Activated T-cell treated with anti-CD3 and anti-CD28 coated beads, Interleukin-2, amount 50 U/mL, for 72 hours (primary cell): ENCODE results near the gene AFAP1. TPM values are rescaled to one million over a fixed set of nuclear protein-coding genes. Genes with fewer than 3 reads are reported as not detected.

ENCODE experiments used
- ATAC-seq, 2 donors: fragments of 150-1000 bp; cut with Tn5 transposase; replicated peaks in 1 of 2; 2 replicates each; pipeline ENCODE4 v1.10.0; 2021; ENCODE audit warnings: moderate library complexity in 2 of 2, mild to moderate bottlenecking in 1 of 2
- DNase-seq, 2 donors: peaks; one replicate each; pipeline ENCODE4 v3.0.0; 2021 to 2022; ENCODE audit warnings: mixed read lengths in 1 of 2
- H3K27ac Mint-ChIP-seq: one replicate; pipeline ENCODE4 v1.8.0; 2022; ENCODE audit warnings: mild to moderate bottlenecking, moderate library complexity, mixed read lengths
- H3K27me3 Mint-ChIP-seq: one replicate; pipeline ENCODE4 v1.8.0; 2022; ENCODE audit warnings: low read depth, mixed read lengths
- H3K36me3 Mint-ChIP-seq, 2 donors: one replicate each; pipeline ENCODE4 v1.8.0; 2022; ENCODE audit warnings: mixed read lengths in 2 of 2, mild to moderate bottlenecking in 1 of 2; ENCODE audit not compliant: insufficient read depth in 2 of 2
- H3K4me1 Mint-ChIP-seq: one replicate; pipeline ENCODE4 v1.8.0; 2022; ENCODE audit warnings: low read depth, mixed read lengths
- H3K4me3 Mint-ChIP-seq, 2 donors: one replicate each; pipeline ENCODE4 v1.8.0; 2022; ENCODE audit warnings: mild to moderate bottlenecking in 2 of 2, mixed read lengths in 2 of 2, moderate library complexity in 2 of 2
- H3K9me3 Mint-ChIP-seq, 2 donors: one replicate each; pipeline ENCODE4 v1.8.0; 2022; ENCODE audit warnings: mixed read lengths in 2 of 2
- total RNA-seq, 2 donors: library from RNA; stranded (reverse); gene quantifications; one replicate each; pipeline ENCODE4 v1.2.3, GENCODE V29; 2022

AFAP1 gene
- total RNA-seq, 2 donors from 2014 or later: 30.6 to 49.3 TPM

DNA sequence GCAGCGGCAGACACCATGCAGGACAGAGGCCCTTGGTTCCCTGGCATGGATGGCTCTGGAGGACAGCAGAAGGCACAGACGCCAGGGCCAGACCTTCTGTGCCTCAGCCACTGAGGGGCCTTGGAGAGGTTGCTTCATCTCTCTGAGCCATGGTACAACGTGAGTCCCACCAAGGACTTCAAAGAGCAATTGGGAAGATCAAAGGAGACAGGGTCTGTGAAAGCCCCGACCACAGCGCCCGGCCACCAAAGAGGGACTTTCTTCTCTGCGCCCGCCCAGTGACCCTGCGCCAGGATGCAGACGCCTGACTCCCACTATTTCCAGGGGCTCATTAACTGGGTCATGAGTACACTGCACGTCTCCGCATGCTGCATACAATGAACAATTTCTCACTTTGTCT lies 174.0 kb downstream of the AFAP1 start:
- no peaks in the 10 kb centered on the region for H3K9me3 Mint-ChIP-seq
- H3K4me1 Mint-ChIP-seq: no peaks in the 10 kb centered on the region
- ATAC-seq (no peak), DNase-seq (no peak)
- no peak overlapping the region for H3K27ac Mint-ChIP-seq
- no peaks in the 10 kb centered on the region for H3K36me3 Mint-ChIP-seq
- H3K4me3 Mint-ChIP-seq: no peak overlapping the region
- H3K27me3 Mint-ChIP-seq: no peaks in the 10 kb centered on the region

DNA sequence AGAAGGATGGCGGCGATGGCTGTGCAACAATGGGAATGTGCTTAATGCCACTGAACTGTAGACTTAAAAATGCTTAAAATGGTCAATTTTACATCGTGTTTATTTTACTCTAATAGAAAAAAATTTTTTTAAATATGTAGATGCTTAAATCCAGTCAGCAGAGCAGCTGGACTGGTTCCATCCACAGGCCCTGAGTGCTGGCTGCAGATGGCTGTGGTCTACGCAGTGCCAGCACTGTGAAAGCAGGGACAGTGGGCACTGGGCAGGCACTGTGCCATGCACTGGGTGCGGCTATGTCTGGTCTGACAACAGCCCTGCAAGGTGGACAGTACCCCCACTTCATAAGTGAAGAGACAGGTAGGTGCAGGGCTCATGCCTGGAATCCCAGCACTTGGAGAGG lies 175.2 kb downstream of the AFAP1 start:
- Mint-ChIP-seq H3K4me1 (no peaks in the 10 kb centered on the region), H3K36me3 (no peaks in the 10 kb centered on the region), H3K4me3 (no peak overlapping the region), H3K27ac (no peak overlapping the region), H3K9me3 (no peaks in the 10 kb centered on the region), H3K27me3 (no peaks in the 10 kb centered on the region)
- no peak for DNase-seq
- no peak for ATAC-seq

- Mint-ChIP-seq H3K36me3 (no peaks in the 10 kb centered on the region), H3K27me3 (no peaks in the 10 kb centered on the region), H3K4me3 (no peak overlapping the region), H3K27ac (no peak overlapping the region), H3K9me3 (no peaks in the 10 kb centered on the region), H3K4me1 (no peaks in the 10 kb centered on the region)
- DNase-seq (no peak), ATAC-seq (no peak)
These were observed 175.9 kb downstream of the AFAP1 start for GRCh38 chr4:7763788-7764187.

GRCh38 chr4:7763106-7763505 lies 176.6 kb downstream of the AFAP1 start:
- Mint-ChIP-seq H3K4me1 (no peaks in the 10 kb centered on the region), H3K36me3 (no peaks in the 10 kb centered on the region), H3K4me3 (no peak overlapping the region), H3K9me3 (no peaks in the 10 kb centered on the region), H3K27ac (no peak overlapping the region), H3K27me3 (no peaks in the 10 kb centered on the region)
- DNase-seq: no peak
- ATAC-seq: no peak

DNA sequence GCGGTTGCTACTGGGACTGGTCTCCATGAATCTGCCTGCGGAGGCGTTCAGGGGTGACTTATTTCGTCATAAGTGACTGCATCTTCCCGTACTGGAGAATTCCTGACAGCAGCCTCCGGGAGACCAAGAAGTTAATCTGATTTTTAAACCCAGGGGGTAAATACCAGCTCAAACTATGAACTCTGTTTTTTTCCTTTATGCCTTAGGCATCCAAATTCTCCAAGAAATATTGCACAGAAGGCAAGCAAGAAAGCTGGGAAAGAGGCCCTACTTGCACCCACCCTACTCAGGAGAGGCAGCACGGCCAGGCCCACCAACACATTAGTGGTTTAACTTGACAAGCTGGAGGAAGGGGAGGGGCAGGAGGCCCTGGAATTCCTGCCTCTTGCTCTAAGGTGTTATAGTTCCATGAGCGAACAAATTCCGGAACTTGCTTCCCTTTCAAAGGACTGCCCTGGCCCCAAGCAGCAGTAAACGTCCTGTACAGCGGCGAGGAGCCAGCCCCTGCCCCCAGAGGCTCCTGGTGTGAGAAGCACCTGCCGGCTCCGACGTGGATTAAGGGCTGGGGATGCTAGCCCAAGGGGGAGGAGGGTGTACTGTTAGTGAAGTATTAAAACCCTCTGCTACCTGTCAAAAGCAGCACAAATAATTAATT lies 177.2 kb downstream of the AFAP1 start:
- no peaks in the 10 kb centered on the region for H3K36me3 Mint-ChIP-seq
- H3K4me1 Mint-ChIP-seq: no peaks in the 10 kb centered on the region
- DNase-seq: no peak
- no peaks in the 10 kb centered on the region for H3K9me3 Mint-ChIP-seq
- no peak overlapping the region for H3K4me3 Mint-ChIP-seq
- no peaks in the 10 kb centered on the region for H3K27me3 Mint-ChIP-seq
- ATAC-seq: no peak
- no peak overlapping the region for H3K27ac Mint-ChIP-seq

- ATAC-seq: peak; percentile 52 to 64
- Mint-ChIP-seq H3K27ac (peak overlapping the region; percentile 37), H3K4me3 (no peak overlapping the region)
These were observed 177.9 kb downstream of the AFAP1 start for GRCh38 chr4:7761720-7762119.

GRCh38 chr4:7761312-7761711 lies 178.3 kb downstream of the AFAP1 start:
- no peaks in the 10 kb centered on the region for H3K27me3 Mint-ChIP-seq
- peak overlapping the region; percentile 37 for H3K27ac Mint-ChIP-seq
- no peaks in the 10 kb centered on the region for H3K4me1 Mint-ChIP-seq
- peak in 1 of 2 donors; percentile 11 for ATAC-seq
- H3K4me3 Mint-ChIP-seq: no peak overlapping the region
- no peaks in the 10 kb centered on the region for H3K9me3 Mint-ChIP-seq
- H3K36me3 Mint-ChIP-seq: no peaks in the 10 kb centered on the region
- DNase-seq: no peak

More at GRCh38 chr4:7761720-7762119, 177.9 kb downstream of the AFAP1 start:
- Mint-ChIP-seq H3K27me3 (no peaks in the 10 kb centered on the region), H3K4me1 (no peaks in the 10 kb centered on the region), H3K36me3 (no peaks in the 10 kb centered on the region), H3K9me3 (no peaks in the 10 kb centered on the region)
- peak; percentile 43 to 62 for DNase-seq

GRCh38 chr4:7760706-7761105 lies 179.0 kb downstream of the AFAP1 start:
- DNase-seq (no peak), ATAC-seq (no peak)
- H3K27me3 Mint-ChIP-seq: no peaks in the 10 kb centered on the region
- no peaks in the 10 kb centered on the region for H3K4me1 Mint-ChIP-seq
- peak overlapping the region; percentile 28 for H3K27ac Mint-ChIP-seq
- H3K36me3 Mint-ChIP-seq: no peaks in the 10 kb centered on the region
- no peak overlapping the region for H3K4me3 Mint-ChIP-seq
- H3K9me3 Mint-ChIP-seq: no peaks in the 10 kb centered on the region

GRCh38 chr4:7760228-7760627 lies 179.4 kb downstream of the AFAP1 start:
- Mint-ChIP-seq H3K4me3 (peak overlapping the region; percentile 50 to 93), H3K27me3 (no peaks in the 10 kb centered on the region), H3K36me3 (no peaks in the 10 kb centered on the region), H3K27ac (peak overlapping the region; percentile 96), H3K4me1 (no peaks in the 10 kb centered on the region), H3K9me3 (no peaks in the 10 kb centered on the region)
- DNase-seq (no peak), ATAC-seq (no peak)

DNA sequence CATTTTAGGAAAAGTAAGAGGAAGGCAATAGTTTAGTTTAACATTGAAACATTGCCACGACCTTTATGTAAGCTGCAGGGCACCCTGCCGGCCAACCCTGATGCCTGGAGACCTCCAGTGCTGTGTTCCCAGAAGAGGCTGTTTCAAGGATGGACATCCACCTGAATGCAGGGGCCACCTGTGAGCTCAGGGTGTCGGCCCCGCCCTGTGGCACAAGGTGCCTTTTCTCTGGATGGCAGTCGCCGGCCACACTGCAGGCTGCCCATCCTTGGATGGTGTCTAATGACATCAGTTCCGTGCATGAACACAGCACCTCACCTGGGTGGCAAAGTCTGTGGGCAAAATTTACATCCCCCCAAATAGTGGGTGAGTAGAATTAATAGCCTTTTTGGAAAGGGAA lies 180.0 kb downstream of the AFAP1 start:
- no peaks in the 10 kb centered on the region for H3K4me1 Mint-ChIP-seq
- no peaks in the 10 kb centered on the region for H3K9me3 Mint-ChIP-seq
- ATAC-seq (peak in 1 of 2 donors; percentile 27), DNase-seq (peak in 1 of 2 donors; percentile 18)
- peak overlapping the region; percentile 96 for H3K27ac Mint-ChIP-seq
- H3K27me3 Mint-ChIP-seq: no peaks in the 10 kb centered on the region
- H3K4me3 Mint-ChIP-seq: peak overlapping the region; percentile 50 to 93
- H3K36me3 Mint-ChIP-seq: no peaks in the 10 kb centered on the region

GRCh38 chr4:7759216-7759615 lies 180.4 kb downstream of the AFAP1 start:
- H3K9me3 Mint-ChIP-seq: no peaks in the 10 kb centered on the region
- peak overlapping the region; percentile 96 for H3K27ac Mint-ChIP-seq

GRCh38 chr4:7758476-7758875 lies 181.2 kb downstream of the AFAP1 start:
- H3K9me3 Mint-ChIP-seq: no peaks in the 10 kb centered on the region
- ATAC-seq: no peak
- H3K27ac Mint-ChIP-seq: peak overlapping the region; percentile 88
- no peaks in the 10 kb centered on the region for H3K4me1 Mint-ChIP-seq
- no peaks in the 10 kb centered on the region for H3K27me3 Mint-ChIP-seq
- no peaks in the 10 kb centered on the region for H3K36me3 Mint-ChIP-seq
- H3K4me3 Mint-ChIP-seq: peak overlapping the region in 1 of 2 donors; percentile 57
- no peak for DNase-seq

More at GRCh38 chr4:7759216-7759615, 180.4 kb downstream of the AFAP1 start:
- no peaks in the 10 kb centered on the region for H3K27me3 Mint-ChIP-seq
- H3K4me1 Mint-ChIP-seq: no peaks in the 10 kb centered on the region
- peak; percentile 72 to 90 for ATAC-seq
- DNase-seq: peak; percentile 37 to 75
- peak overlapping the region; percentile 50 to 93 for H3K4me3 Mint-ChIP-seq
- H3K36me3 Mint-ChIP-seq: no peaks in the 10 kb centered on the region

DNA sequence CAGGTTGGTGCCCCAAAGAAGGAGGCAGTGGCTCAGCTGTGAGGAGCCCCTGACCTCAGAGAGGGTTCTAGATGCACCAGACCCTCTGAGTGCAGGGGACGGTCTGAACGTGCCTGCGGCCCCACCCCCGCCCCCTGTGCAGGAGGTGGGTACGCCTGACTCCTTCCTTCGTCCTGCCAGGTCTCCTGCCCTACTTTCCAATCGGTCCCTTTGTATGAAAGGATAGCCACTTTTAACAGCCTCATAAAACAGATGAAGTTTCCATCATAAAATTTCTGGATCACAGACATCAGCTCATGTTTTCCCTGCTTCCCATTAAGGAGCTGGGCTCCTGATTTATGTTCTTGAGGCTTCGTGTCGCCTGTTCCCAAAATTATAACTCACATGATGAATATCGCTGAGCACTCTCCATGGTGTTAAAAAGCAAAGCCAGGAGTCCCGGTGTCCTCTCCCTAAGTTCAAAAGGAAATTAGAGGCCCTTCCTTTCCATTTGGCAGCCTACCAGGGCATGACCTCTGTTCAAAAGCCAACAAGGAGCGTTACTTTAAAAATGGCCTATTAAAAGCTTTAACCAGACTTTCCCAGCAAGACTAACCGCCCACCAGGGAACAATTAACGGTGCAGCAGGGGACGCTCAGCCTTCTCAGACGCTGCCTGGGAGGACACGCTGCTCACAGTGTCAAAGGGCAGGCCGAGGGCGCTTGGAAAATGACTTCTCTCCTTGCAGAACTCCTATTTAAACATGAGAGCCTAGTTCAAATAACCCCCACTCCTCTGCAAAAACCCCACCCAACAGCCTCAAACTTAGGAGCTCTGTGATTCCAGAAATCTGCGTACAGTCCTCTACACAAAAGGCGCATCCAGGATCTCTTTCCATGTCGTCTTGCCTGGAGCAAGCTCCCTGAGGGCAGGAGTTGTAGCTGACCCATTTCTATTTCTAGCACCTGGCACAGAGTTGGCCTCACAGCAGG lies 181.9 kb downstream of the AFAP1 start:
- H3K4me1 Mint-ChIP-seq: no peaks in the 10 kb centered on the region
- no peak for DNase-seq
- peak overlapping the region; percentile 88 for H3K27ac Mint-ChIP-seq
- no peaks in the 10 kb centered on the region for H3K9me3 Mint-ChIP-seq
- ATAC-seq: no peak
- peak overlapping the region in 1 of 2 donors; percentile 57 for H3K4me3 Mint-ChIP-seq
- H3K27me3 Mint-ChIP-seq: no peaks in the 10 kb centered on the region
- no peaks in the 10 kb centered on the region for H3K36me3 Mint-ChIP-seq
